Panc1 (cell line): ENCODE results near the gene CERS1.

Source experiments
- CTCF ChIP-seq: fragments of 450-650 bp; IDR thresholded peaks from 2 replicates; pipeline ENCODE4 v1.5.1; 2017; ENCODE audit warnings: mild to moderate bottlenecking
- SIN3A ChIP-seq: IDR thresholded peaks from 2 replicates; pipeline ENCODE4 v1.6.1; 2012; ENCODE audit warnings: low read depth, mild to moderate bottlenecking, low read length, moderate library complexity, borderline replicate concordance; ENCODE audit not compliant: insufficient read depth

- no peak for TF ChIP-seq CTCF
- no peak for TF ChIP-seq SIN3A
These were observed 41.0 kb downstream of the CERS1 start for GRCh38 chr19:18854982-18855381.
